Stimulated activated CD4-positive, alpha-beta T cell treated with anti-CD3 and anti-CD28 coated beads, Interleukin-12 subunit alpha, Interleukin-12 subunit beta, amount 100 ng/mL, for 48 hours (primary cell): Measurements from ENCODE around the gene P3H1.
"Not testable (repeated sequence)": the region's sequence is repeated elsewhere in the genome, so short reads cannot be mapped to it uniquely, and the experiment has no call there.

Experiments
- DNase-seq, 3 donors: peaks; one replicate each; pipeline ENCODE4 v3.0.0-alpha.2; 2020; ENCODE audit warnings: low read depth in 2 of 3, low spot score in 1 of 3

The P3H1 gene

GRCh38 chr1:42774928-42775526, 8.2 kb upstream of the P3H1 start:
- no peak for DNase-seq

GRCh38 chr1:42773420-42773819, 6.6 kb upstream of the P3H1 start:
- DNase-seq = no peak

- no peak for DNase-seq
These were observed 3.0 kb upstream of the P3H1 start for GRCh38 chr1:42769811-42770210.

GRCh38 chr1:42768172-42768571, 1.3 kb upstream of the P3H1 start:
- DNase-seq = no peak

- no peak for DNase-seq
These were observed 727 bp upstream of the P3H1 start for GRCh38 chr1:42767510-42768000.

GRCh38 chr1:42765832-42766740, 742 bp downstream of the P3H1 start:
- DNase-seq = peak in 2 of 3 donors; percentile 21 to 38

GRCh38 chr1:42765269-42765668, 1.6 kb downstream of the P3H1 start:
- no peak for DNase-seq

- no peak for DNase-seq
These were observed 4.6 kb downstream of the P3H1 start for GRCh38 chr1:42762269-42762668.

GRCh38 chr1:42761567-42761966, 5.3 kb downstream of the P3H1 start:
- no peak for DNase-seq

- no peak for DNase-seq
These were observed 7.7 kb downstream of the P3H1 start for GRCh38 chr1:42759114-42759513.

- DNase-seq = no peak
These were observed 8.2 kb downstream of the P3H1 start for GRCh38 chr1:42758641-42759040.

- DNase-seq = no peak
These were observed 8.9 kb downstream of the P3H1 start for GRCh38 chr1:42757892-42758275.

- no peak for DNase-seq
These were observed 9.6 kb downstream of the P3H1 start for GRCh38 chr1:42756956-42757891.

GRCh38 chr1:42753070-42753469, 13.8 kb downstream of the P3H1 start:
- DNase-seq = no peak

GRCh38 chr1:42752284-42752683, 14.5 kb downstream of the P3H1 start:
- DNase-seq = no peak

GRCh38 chr1:42751511-42752070, 15.2 kb downstream of the P3H1 start:
- not testable (repeated sequence) for DNase-seq

- no peak for DNase-seq
These were observed 16.8 kb downstream of the P3H1 start for GRCh38 chr1:42750041-42750440.

- no peak for DNase-seq
These were observed 18.1 kb downstream of the P3H1 start for GRCh38 chr1:42748461-42749410.

- DNase-seq = no peak
These were observed 18.8 kb downstream of the P3H1 start for GRCh38 chr1:42748021-42748420.

GRCh38 chr1:42747125-42747524, 19.7 kb downstream of the P3H1 start:
- DNase-seq = no peak
